IPS-15b (cell line): ENCODE results near the gene SPATA31E1.
"Not testable (repeated sequence)": the region's sequence is repeated elsewhere in the genome, so short reads cannot be mapped to it uniquely, and the experiment has no call there.

Source experiments
- H3K27me3 ChIP-seq: one replicate; pipeline ENCODE4 v1.6.1; 2013; ENCODE audit warnings: low read length; ENCODE audit not compliant: control insufficient read depth, insufficient read depth
- H3K36me3 ChIP-seq: one replicate; pipeline ENCODE4 v1.6.1; 2013; ENCODE audit warnings: low read length; ENCODE audit not compliant: control insufficient read depth, insufficient read depth
- H3K4me1 ChIP-seq: one replicate; pipeline ENCODE4 v1.6.1; 2013; ENCODE audit warnings: mild to moderate bottlenecking, low read length; ENCODE audit not compliant: control insufficient read depth, insufficient read depth
- H3K4me3 ChIP-seq: one replicate; pipeline ENCODE4 v1.5.1; 2013; ENCODE audit warnings: low read depth, low read length
- H3K9ac ChIP-seq: one replicate; pipeline ENCODE4 v1.6.1; 2013; ENCODE audit warnings: low read depth, mild to moderate bottlenecking, low read length
- H3K9me3 ChIP-seq: one replicate; pipeline ENCODE4 v1.6.1; 2013; ENCODE audit warnings: mild to moderate bottlenecking, low read length; ENCODE audit not compliant: control insufficient read depth, insufficient read depth

SPATA31E1 gene

DNA sequence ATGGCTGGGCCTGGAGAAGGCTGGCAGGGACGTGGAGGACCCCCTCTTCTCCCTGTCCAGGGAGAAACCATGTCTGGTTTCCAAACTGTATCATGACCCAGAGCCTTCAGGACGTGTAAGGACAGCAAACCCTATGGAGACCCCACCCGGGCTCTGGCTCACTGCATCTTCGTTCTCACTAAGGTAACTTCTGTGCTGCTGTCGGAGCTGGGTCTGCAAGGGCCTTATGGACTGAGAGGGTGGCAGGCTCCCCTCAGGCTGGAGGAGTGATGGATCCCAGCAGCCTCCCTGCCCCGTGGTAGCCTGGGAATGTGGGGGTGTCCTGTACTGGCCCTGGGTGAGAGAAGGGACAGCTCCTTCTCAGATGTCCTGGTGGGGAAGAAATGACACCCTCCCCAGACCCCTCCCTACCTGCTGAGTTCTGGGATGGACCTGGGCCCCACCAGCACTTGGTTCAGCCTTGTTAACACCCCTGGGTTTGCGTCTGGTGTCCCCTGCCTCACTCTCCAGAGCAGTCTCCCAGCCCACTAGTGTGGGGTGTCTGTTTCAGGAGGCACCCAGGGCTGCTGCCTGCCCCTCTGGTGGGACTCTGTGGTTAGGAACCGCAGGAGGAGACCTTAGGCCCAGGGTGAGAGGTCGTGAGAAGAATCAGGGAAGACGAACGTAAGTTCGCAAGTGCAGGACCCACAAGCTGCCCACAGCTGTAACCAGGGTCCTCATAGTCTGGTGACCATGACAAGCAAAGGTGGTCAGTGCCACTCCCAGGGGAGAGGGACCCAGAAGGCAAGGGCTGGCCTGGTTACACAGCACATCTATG is 6.6 kb downstream of the SPATA31E1 start:
- Histone ChIP-seq H3K4me3 (no peak overlapping the region), H3K4me1 (no peaks in the 10 kb centered on the region), H3K27me3 (no peaks in the 10 kb centered on the region), H3K9me3 (no peaks in the 10 kb centered on the region), H3K9ac (no peak overlapping the region), H3K36me3 (no peaks in the 10 kb centered on the region)

DNA sequence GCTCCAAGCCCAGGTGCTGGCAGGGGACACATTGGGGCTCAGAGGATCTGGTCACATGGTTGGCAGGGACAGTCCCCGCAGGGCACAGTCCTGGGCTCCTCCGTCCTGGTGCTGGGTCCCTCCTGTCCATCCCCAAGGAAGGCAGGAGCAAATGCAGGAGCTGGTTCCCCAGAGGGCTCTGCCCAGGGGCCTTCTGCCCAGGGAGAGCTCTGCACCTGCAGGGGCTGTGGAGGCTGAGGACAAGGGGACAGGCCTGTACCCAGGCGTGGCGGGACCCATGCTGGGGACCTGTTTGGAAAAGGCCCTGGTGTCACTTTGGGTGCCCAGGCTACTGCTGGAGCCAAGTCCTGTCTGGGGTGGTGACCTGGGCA is 7.2 kb downstream of the SPATA31E1 start:
- H3K9me3 ChIP-seq: no peaks in the 10 kb centered on the region
- H3K36me3 ChIP-seq: no peaks in the 10 kb centered on the region
- no peak overlapping the region for H3K9ac ChIP-seq
- no peaks in the 10 kb centered on the region for H3K27me3 ChIP-seq
- no peak overlapping the region for H3K4me3 ChIP-seq
- no peaks in the 10 kb centered on the region for H3K4me1 ChIP-seq

DNA sequence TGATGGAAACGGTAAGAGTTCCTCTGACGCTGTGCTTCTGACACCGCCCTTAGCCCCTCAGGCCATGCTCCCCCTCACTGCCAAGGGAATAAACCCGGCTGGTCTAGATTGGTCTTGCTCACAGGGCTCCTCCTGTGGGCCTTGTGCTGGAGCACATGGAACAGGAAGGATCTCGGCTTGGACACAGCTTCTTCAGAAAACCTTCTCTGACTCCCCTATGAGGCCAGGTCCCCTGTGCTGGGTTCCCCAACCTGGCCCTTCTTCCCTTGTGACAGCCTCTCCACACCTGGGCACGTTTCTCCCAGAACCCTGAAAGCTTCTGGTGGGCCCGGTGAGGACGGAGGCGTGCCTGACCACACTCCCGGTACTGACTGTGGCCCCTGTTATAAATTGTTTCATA is 8.2 kb downstream of the SPATA31E1 start:
- Histone ChIP-seq H3K4me1 (no peaks in the 10 kb centered on the region), H3K4me3 (no peak overlapping the region), H3K27me3 (no peaks in the 10 kb centered on the region), H3K9ac (no peak overlapping the region), H3K36me3 (no peaks in the 10 kb centered on the region), H3K9me3 (no peaks in the 10 kb centered on the region)

GRCh38 chr9:87891754-87892153 is 9.1 kb downstream of the SPATA31E1 start:
- Histone ChIP-seq H3K4me3 (no peak overlapping the region), H3K4me1 (no peaks in the 10 kb centered on the region), H3K9ac (no peak overlapping the region), H3K27me3 (no peaks in the 10 kb centered on the region), H3K9me3 (no peaks in the 10 kb centered on the region), H3K36me3 (no peaks in the 10 kb centered on the region)

- Histone ChIP-seq H3K36me3 (no peaks in the 10 kb centered on the region), H3K4me1 (no peaks in the 10 kb centered on the region), H3K9ac (no peak overlapping the region)
Observed at GRCh38 chr9:87892956-87893355, 10.3 kb downstream of the SPATA31E1 start.

GRCh38 chr9:87894998-87895625 is 12.4 kb downstream of the SPATA31E1 start:
- Histone ChIP-seq H3K4me1 (no peaks in the 10 kb centered on the region), H3K4me3 (no peak overlapping the region), H3K9ac (no peak overlapping the region), H3K36me3 (no peaks in the 10 kb centered on the region), H3K27me3 (no peaks in the 10 kb centered on the region), H3K9me3 (no peaks in the 10 kb centered on the region)

More at GRCh38 chr9:87892956-87893355, 10.3 kb downstream of the SPATA31E1 start:
- H3K4me3 ChIP-seq: no peak overlapping the region
- H3K9me3 ChIP-seq: no peaks in the 10 kb centered on the region
- no peaks in the 10 kb centered on the region for H3K27me3 ChIP-seq

- no peak overlapping the region for H3K9ac ChIP-seq
- H3K27me3 ChIP-seq: no peaks in the 10 kb centered on the region
- H3K4me3 ChIP-seq: no peak overlapping the region
- H3K36me3 ChIP-seq: no peaks in the 10 kb centered on the region
- H3K4me1 ChIP-seq: no peaks in the 10 kb centered on the region
- peaks cover 3% of the 10 kb centered on the region for H3K9me3 ChIP-seq
Observed at GRCh38 chr9:87896891-87897290, 14.2 kb downstream of the SPATA31E1 start.

GRCh38 chr9:87898151-87898550 is 15.5 kb downstream of the SPATA31E1 start:
- no peaks in the 10 kb centered on the region for H3K36me3 ChIP-seq
- peaks cover 9% of the 10 kb centered on the region for H3K9me3 ChIP-seq
- no peaks in the 10 kb centered on the region for H3K4me1 ChIP-seq
- H3K27me3 ChIP-seq: no peaks in the 10 kb centered on the region
- H3K4me3 ChIP-seq: no peak overlapping the region
- H3K9ac ChIP-seq: no peak overlapping the region

DNA sequence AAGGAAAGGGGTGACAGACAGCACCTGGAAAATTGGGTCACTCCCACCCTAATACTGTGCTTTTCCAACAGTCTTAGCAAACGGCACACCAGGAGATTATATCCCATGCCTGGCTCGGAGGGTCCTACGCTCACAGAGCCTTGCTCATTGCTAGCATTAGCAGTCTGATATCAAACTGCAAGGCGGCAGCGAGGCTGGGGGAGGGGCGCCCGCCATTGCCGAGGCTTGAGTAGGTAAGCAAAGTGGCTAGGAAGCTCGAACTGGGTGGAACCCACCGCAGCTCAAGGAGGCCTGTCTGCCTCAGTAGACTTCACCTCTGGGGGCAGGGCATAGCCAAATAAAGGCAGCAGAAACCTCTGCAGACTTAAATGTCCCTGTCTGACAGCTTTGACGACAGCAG is 19.7 kb downstream of the SPATA31E1 start:
- not testable (repeated sequence) for H3K9ac ChIP-seq, H3K9me3 ChIP-seq, H3K4me1 ChIP-seq, H3K36me3 ChIP-seq, H3K4me3 ChIP-seq, H3K27me3 ChIP-seq

GRCh38 chr9:87909310-87910041 is 26.8 kb downstream of the SPATA31E1 start:
- no peaks in the 10 kb centered on the region for H3K4me1 ChIP-seq
- H3K9ac ChIP-seq: no peak overlapping the region
- H3K4me3 ChIP-seq: no peak overlapping the region
- no peaks in the 10 kb centered on the region for H3K36me3 ChIP-seq
- H3K27me3 ChIP-seq: no peaks in the 10 kb centered on the region
- H3K9me3 ChIP-seq: no peaks in the 10 kb centered on the region

GRCh38 chr9:87910821-87911220 is 28.1 kb downstream of the SPATA31E1 start:
- H3K27me3 ChIP-seq: no peaks in the 10 kb centered on the region
- H3K9ac ChIP-seq: no peak overlapping the region
- no peaks in the 10 kb centered on the region for H3K4me1 ChIP-seq
- H3K9me3 ChIP-seq: no peaks in the 10 kb centered on the region
- no peaks in the 10 kb centered on the region for H3K36me3 ChIP-seq
- no peak overlapping the region for H3K4me3 ChIP-seq

DNA sequence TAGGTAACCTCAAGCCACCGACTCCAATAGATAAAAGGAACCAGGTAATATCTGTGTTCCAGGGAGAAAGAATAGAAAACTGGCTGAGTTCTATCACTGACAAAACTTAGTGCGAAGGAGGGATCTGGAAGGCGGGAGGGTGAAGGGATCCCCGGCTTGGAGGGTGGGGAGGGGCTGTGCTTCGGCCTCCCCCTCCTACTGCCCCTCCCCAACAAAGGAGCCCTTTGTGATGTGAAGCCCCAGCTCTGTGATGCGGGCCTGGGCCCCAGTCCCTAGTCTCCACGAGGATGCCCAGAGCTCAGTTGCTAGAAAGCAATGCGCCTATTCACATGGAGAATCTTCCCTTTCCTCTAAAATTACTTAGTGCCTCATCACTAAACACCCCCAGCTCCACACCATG is 35.0 kb downstream of the SPATA31E1 start, which contains the start of gene SPATA31C1:
Gene SPATA31C1 (plus strand): TSS at position 301 of the 400 bp plus-strand sequence.
- not testable (repeated sequence) for H3K4me3 ChIP-seq, H3K27me3 ChIP-seq, H3K9ac ChIP-seq, H3K36me3 ChIP-seq, H3K9me3 ChIP-seq, H3K4me1 ChIP-seq
